Keratinocyte (primary cell): ENCODE measurements around the gene R3HDM1. TPM values are rescaled to one million over a fixed set of nuclear protein-coding genes. Genes with fewer than 3 reads are reported as not detected.
"Not testable (repeated sequence)": the region's sequence is repeated elsewhere in the genome, so short reads cannot be mapped to it uniquely, and the experiment has no call there.

Source experiments
- DNase-seq: peaks from one replicate; pipeline ENCODE4 v3.0.0-alpha.2; 2011; ENCODE audit warnings: low read depth, missing footprints, low spot score
- FAIRE-seq: peaks from 2 replicates; lab custom pipeline; 2011; peaks lifted over from hg19 to GRCh38; lab: Jason Lieb, UNC
- H2AFZ ChIP-seq: 2 replicates; pipeline ENCODE4 v1.6.0; 2012; ENCODE audit warnings: low read length, control low read depth, inconsistent platforms; ENCODE audit not compliant: control insufficient read depth
- H3K27ac ChIP-seq: 2 replicates; pipeline ENCODE4 v1.5.1; 2011; ENCODE audit warnings: low read length; ENCODE audit not compliant: control insufficient read depth, insufficient read depth
- H3K27me3 ChIP-seq: 3 replicates; pipeline ENCODE4 v1.6.0; 2011; ENCODE audit warnings: low read length; ENCODE audit not compliant: control insufficient read depth, insufficient read depth; ENCODE audit errors: extremely low read depth
- H3K36me3 ChIP-seq, 2 experiments: 2 replicates in 1 of 2; 3 replicates in 1 of 2; pipeline ENCODE4 v1.5.1; 2011; ENCODE audit warnings: low read length in 2 of 2, mild to moderate bottlenecking in 1 of 2; ENCODE audit not compliant: control insufficient read depth in 2 of 2, insufficient read depth in 2 of 2; ENCODE audit errors: extremely low read depth in 1 of 2
- H3K4me1 ChIP-seq: 3 replicates; pipeline ENCODE4 v1.5.1; 2011; ENCODE audit warnings: low read length; ENCODE audit not compliant: control insufficient read depth, insufficient read depth; ENCODE audit errors: extremely low read depth
- H3K4me2 ChIP-seq: 3 replicates; pipeline ENCODE4 v1.6.0; 2011; ENCODE audit warnings: low read depth, low read length; ENCODE audit not compliant: control insufficient read depth, insufficient read depth; ENCODE audit errors: extremely low read depth
- H3K4me3 ChIP-seq, 3 experiments: fragments of 200-600 bp in 1 of 3; sonication (generic) in 1 of 3; 2 replicates in 2 of 3; 3 replicates in 1 of 3; pipeline ENCODE4 v1.5.1; 2011 to 2016; ENCODE audit warnings: low read length in 3 of 3, mild to moderate bottlenecking in 3 of 3, control low read depth in 2 of 3, inconsistent platforms in 1 of 3, low read depth in 1 of 3, mixed read lengths in 1 of 3, mixed run types in 1 of 3, moderate library complexity in 1 of 3; ENCODE audit not compliant: control insufficient read depth in 2 of 3, insufficient read depth in 2 of 3; ENCODE audit errors: extremely low read depth in 1 of 3
- H3K79me2 ChIP-seq: 2 replicates; pipeline ENCODE4 v1.6.0; 2012; ENCODE audit warnings: low read length; ENCODE audit not compliant: control insufficient read depth, insufficient read depth
- H3K9ac ChIP-seq: 3 replicates; pipeline ENCODE4 v1.6.0; 2011; ENCODE audit warnings: low read length; ENCODE audit not compliant: control insufficient read depth, insufficient read depth; ENCODE audit errors: extremely low read depth
- H3K9me1 ChIP-seq: 3 replicates; pipeline ENCODE4 v1.6.0; 2011; ENCODE audit warnings: low read length; ENCODE audit not compliant: control insufficient read depth, insufficient read depth; ENCODE audit errors: extremely low read depth
- H3K9me3 ChIP-seq: 2 replicates; pipeline ENCODE4 v1.5.1; 2012; ENCODE audit warnings: low read depth, low read length; ENCODE audit not compliant: control insufficient read depth
- H4K20me1 ChIP-seq: 3 replicates; pipeline ENCODE4 v1.6.0; 2011; ENCODE audit warnings: low read length; ENCODE audit not compliant: control insufficient read depth, insufficient read depth; ENCODE audit errors: extremely low read depth
- EZH2 ChIP-seq: IDR thresholded peaks from one replicate; pipeline ENCODE4 v1.6.1; 2012; ENCODE audit warnings: inconsistent platforms, mild to moderate bottlenecking, low read length, moderate library complexity
- dilution Hi-C: fragments of 300-500 bp; cut with MboI; formaldehyde crosslinking; loops from one replicate; pipeline ENCODE4 v1.7.0; 2020; ENCODE audit warnings: low sequenced_read_pairs; ENCODE audit not compliant: extremely low pct_ligation_motif_present
- polyA plus RNA-seq, 5 experiments: library from polyadenylated mRNA; depleted of rRNA in 3 of 5; stranded (reverse) in 3 of 5; stranded (forward) in 1 of 5; unstranded in 1 of 5; fragments of >200 nt; gene quantifications; 1 replicate in 1 of 5; 2 replicates in 3 of 5; 3 replicates in 1 of 5; pipeline versions ENCODE4 v1.2.1 to v1.2.3, GENCODE V29; 2011 to 2012; ENCODE audit warnings: missing spikeins in 2 of 5, low read depth in 1 of 5, low replicate concordance in 1 of 5
- TF ChIP-seq, protein P1 (sequence below), 3 experiments: IDR thresholded peaks in 1 of 3; conservative IDR thresholded peaks in 1 of 3; optimal IDR thresholded peaks in 1 of 3; 2 replicates in 2 of 3; 3 replicates in 1 of 3; pipeline versions ENCODE3 to v1.5.1; 2011; ENCODE audit warnings: low read length in 3 of 3, mild to moderate bottlenecking in 3 of 3, moderate library complexity in 2 of 3, control low read depth in 1 of 3, inconsistent platforms in 1 of 3; ENCODE audit not compliant: insufficient read depth in 2 of 3; ENCODE audit errors: extremely low read depth in 1 of 3

The R3HDM1 gene
- polyA plus RNA-seq, 1 donor (not counting 4 experiments of a cell fraction or from before 2014, with no cell fraction given): 41.0 TPM

GRCh38 chr2:135494917-135495316, 36.4 kb upstream of the R3HDM1 start:
- Histone ChIP-seq H3K27ac (no peak overlapping the region), H3K4me3 (no peak overlapping the region), H3K27me3 (no peaks in the 10 kb centered on the region), H3K9me3 (no peaks in the 10 kb centered on the region), H2AFZ (no peak overlapping the region), H3K4me2 (no peak overlapping the region), H3K79me2 (no peaks in the 10 kb centered on the region), H3K4me1 (no peaks in the 10 kb centered on the region), H4K20me1 (no peaks in the 10 kb centered on the region), H3K9ac (no peak overlapping the region), H3K9me1 (no peaks in the 10 kb centered on the region), H3K36me3 (no peaks in the 10 kb centered on the region)
- DNase-seq: no peak
- no peak for FAIRE-seq
- TF ChIP-seq EZH2: no peak
- TF ChIP-seq, protein P1, sequence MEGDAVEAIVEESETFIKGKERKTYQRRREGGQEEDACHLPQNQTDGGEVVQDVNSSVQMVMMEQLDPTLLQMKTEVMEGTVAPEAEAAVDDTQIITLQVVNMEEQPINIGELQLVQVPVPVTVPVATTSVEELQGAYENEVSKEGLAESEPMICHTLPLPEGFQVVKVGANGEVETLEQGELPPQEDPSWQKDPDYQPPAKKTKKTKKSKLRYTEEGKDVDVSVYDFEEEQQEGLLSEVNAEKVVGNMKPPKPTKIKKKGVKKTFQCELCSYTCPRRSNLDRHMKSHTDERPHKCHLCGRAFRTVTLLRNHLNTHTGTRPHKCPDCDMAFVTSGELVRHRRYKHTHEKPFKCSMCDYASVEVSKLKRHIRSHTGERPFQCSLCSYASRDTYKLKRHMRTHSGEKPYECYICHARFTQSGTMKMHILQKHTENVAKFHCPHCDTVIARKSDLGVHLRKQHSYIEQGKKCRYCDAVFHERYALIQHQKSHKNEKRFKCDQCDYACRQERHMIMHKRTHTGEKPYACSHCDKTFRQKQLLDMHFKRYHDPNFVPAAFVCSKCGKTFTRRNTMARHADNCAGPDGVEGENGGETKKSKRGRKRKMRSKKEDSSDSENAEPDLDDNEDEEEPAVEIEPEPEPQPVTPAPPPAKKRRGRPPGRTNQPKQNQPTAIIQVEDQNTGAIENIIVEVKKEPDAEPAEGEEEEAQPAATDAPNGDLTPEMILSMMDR (optimal IDR thresholded peaks at IDR 0.05 in 1 of 3, IDR thresholded peaks at IDR 0.05 in 1 of 3, conservative IDR thresholded peaks at IDR 0.05 in 1 of 3; ENCODE audit: extremely low read depth in 1 of 3, insufficient read depth in 2 of 3, low read length in 3 of 3): no peak
- dilution Hi-C loops: no loop called here

DNA sequence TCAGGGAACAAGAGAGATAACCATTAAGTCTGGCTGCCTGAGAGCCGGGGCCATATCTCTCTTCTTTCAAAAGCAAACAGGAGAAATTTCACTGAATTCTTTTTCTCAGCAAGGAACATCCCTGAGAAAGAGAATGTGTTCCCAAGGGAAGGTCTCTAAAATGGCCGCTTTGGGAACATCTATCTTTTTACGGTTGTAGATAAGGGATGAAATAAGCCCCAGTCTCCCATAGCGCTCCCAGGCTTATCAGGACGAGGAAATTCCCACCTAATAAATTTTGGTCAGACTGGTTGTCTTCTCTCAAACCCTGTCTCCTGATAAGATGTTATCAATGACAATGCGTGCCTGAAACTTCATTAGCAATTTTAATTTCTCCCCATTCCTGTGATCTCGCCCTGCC, 32.7 kb upstream of the R3HDM1 start:
- H3K4me3 ChIP-seq, dilution Hi-C loops, H3K9me3 ChIP-seq: not testable (repeated sequence)

GRCh38 chr2:135504811-135505210, 26.5 kb upstream of the R3HDM1 start:
- no peak overlapping the region for H3K9ac ChIP-seq
- no peaks in the 10 kb centered on the region for H3K36me3 ChIP-seq
- H2AFZ ChIP-seq: no peak overlapping the region
- TF ChIP-seq, protein P1 (optimal IDR thresholded peaks at IDR 0.05 in 1 of 3, IDR thresholded peaks at IDR 0.05 in 1 of 3, conservative IDR thresholded peaks at IDR 0.05 in 1 of 3; ENCODE audit: extremely low read depth in 1 of 3, insufficient read depth in 2 of 3, low read length in 3 of 3): no peak
- no peak for TF ChIP-seq EZH2
- H4K20me1 ChIP-seq: no peaks in the 10 kb centered on the region
- no peaks in the 10 kb centered on the region for H3K27me3 ChIP-seq
- no peak for FAIRE-seq
- H3K9me1 ChIP-seq: no peaks in the 10 kb centered on the region
- no peak overlapping the region for H3K4me2 ChIP-seq
- DNase-seq: no peak
- no peaks in the 10 kb centered on the region for H3K9me3 ChIP-seq
- no peak overlapping the region for H3K4me3 ChIP-seq
- dilution Hi-C loops: no loop called here
- no peaks in the 10 kb centered on the region for H3K4me1 ChIP-seq
- H3K27ac ChIP-seq: no peak overlapping the region
- H3K79me2 ChIP-seq: no peaks in the 10 kb centered on the region

More for the DNA sequence above, 32.7 kb upstream of the R3HDM1 start:
- not testable (repeated sequence) for H3K9ac ChIP-seq, H3K36me3 ChIP-seq, H2AFZ ChIP-seq, H3K27ac ChIP-seq, DNase-seq, FAIRE-seq, H3K27me3 ChIP-seq, H4K20me1 ChIP-seq, H3K4me1 ChIP-seq, H3K79me2 ChIP-seq, H3K9me1 ChIP-seq, H3K4me2 ChIP-seq
